Measurements from ENCODE around the gene LUC7L2.
"Not testable (repeated sequence)": the region's sequence is repeated elsewhere in the genome, so short reads cannot be mapped to it uniquely, and the experiment has no call there.

LUC7L2 gene

GRCh38 chr7:139468281-139468680, 108.6 kb downstream of the LUC7L2 start:
- H3K4me3 ChIP-seq (ENCODE audit: low read length); DNase-seq (ENCODE audit: low read depth, low spot score): not testable (repeated sequence)

DNA sequence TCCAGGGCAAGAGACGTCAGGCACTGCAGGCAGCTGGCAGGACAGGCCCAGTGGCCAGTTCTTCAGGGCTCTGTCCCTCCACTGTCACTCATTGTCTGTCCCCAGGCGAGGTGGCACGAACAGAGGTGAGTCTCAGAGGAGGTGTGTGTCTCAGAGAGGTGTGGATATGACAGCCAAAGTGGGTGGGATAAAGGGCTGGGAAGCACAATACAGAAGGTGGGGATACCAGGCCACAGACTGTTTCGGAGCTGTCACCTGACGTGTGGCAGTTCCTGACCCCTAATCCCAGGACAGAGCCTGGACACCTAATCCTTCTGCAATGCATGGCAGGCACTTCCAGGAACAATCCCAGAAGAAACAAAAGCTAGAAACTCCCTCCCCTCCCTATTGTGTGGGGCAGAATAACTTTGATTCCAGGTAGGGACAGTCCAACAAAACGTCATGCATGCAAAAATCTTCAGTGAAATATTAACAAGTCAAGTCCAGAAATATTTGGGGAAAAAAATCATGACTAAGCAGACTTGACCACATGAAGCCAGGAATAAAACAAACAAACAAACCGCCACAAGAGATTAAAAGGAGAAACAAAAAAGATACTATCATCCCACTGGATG, 112.2 kb downstream of the LUC7L2 start:
- no peak for DNase-seq (ENCODE audit: low read depth, low spot score)
- no peak overlapping the region for H3K4me3 ChIP-seq (ENCODE audit: low read length)
